ENCODE results near the gene BLID.
A peak's percentile ranks its signal among the peaks of the same experiment; 100 is the strongest.

The BLID gene

GRCh38 chr11:122127020-122127419 is 11.0 kb upstream of the BLID start:
- no peaks in the 10 kb centered on the region for H3K36me3 ChIP-seq (replicated peaks)
- H3K27me3 ChIP-seq (ENCODE audit: low read depth), result no peaks in the 10 kb centered on the region
- in situ Hi-C loops (cut with MboI; ENCODE audit: low sequenced_read_pairs), result no loop called here
- no peaks in the 10 kb centered on the region for H3K9me3 ChIP-seq
- no peaks in the 10 kb centered on the region; the same call in 1 of the 2 replicates for H3K4me1 ChIP-seq
- no peak for DNase-seq (ENCODE audit: low spot score in 2 of 2)
- no peak overlapping the region for H3K4me3 ChIP-seq

GRCh38 chr11:122126024-122126688 is 10.1 kb upstream of the BLID start:
- Histone ChIP-seq H3K27me3 (ENCODE audit: low read depth) (no peaks in the 10 kb centered on the region), H3K9me3 (no peaks in the 10 kb centered on the region), H3K4me1 (no peaks in the 10 kb centered on the region; the same call in 1 of the 2 replicates), H3K36me3 (replicated peaks) (no peaks in the 10 kb centered on the region), H3K4me3 (no peak overlapping the region)
- in situ Hi-C loops (cut with MboI; ENCODE audit: low sequenced_read_pairs), result no loop called here
- no peak for DNase-seq (ENCODE audit: low spot score in 2 of 2)

- Histone ChIP-seq H3K36me3 (replicated peaks) (no peaks in the 10 kb centered on the region), H3K4me1 (0 out of 2 replicates have a peak, but pooled peaks cover 5% of the 10 kb centered on the region), H3K9me3 (no peaks in the 10 kb centered on the region), H3K27me3 (ENCODE audit: low read depth) (no peaks in the 10 kb centered on the region), H3K4me3 (no peak overlapping the region)
- no peak for DNase-seq (ENCODE audit: low spot score in 2 of 2)
- in situ Hi-C loops (cut with MboI; ENCODE audit: low sequenced_read_pairs), result loop anchor here (25.0 kb wide), 1 partner anchor 461 kb away; no protein-coding TSS in a partner anchor
These were observed 7.4 kb upstream of the BLID start for GRCh38 chr11:122123263-122123929.

- Histone ChIP-seq H3K4me3 (no peak overlapping the region), H3K36me3 (replicated peaks) (no peaks in the 10 kb centered on the region), H3K9me3 (no peaks in the 10 kb centered on the region), H3K4me1 (0 out of 2 replicates have a peak, but pooled peaks cover 5% of the 10 kb centered on the region), H3K27me3 (ENCODE audit: low read depth) (no peaks in the 10 kb centered on the region)
- in situ Hi-C loops (cut with MboI; ENCODE audit: low sequenced_read_pairs), result loop anchor here (25.0 kb wide), 1 partner anchor 460 kb away; no protein-coding TSS in a partner anchor
- no peak for DNase-seq (ENCODE audit: low spot score in 2 of 2)
These were observed 6.2 kb upstream of the BLID start for GRCh38 chr11:122122179-122122578.

GRCh38 chr11:122120096-122120495 is 4.1 kb upstream of the BLID start:
- no peak for DNase-seq (ENCODE audit: low spot score in 2 of 2)
- peaks cover 9% of the 10 kb centered on the region for H3K4me1 ChIP-seq
- H3K4me3 ChIP-seq, result no peak overlapping the region
- H3K27me3 ChIP-seq (ENCODE audit: low read depth), result no peaks in the 10 kb centered on the region
- H3K36me3 ChIP-seq (replicated peaks), result no peaks in the 10 kb centered on the region
- in situ Hi-C loops (cut with MboI; ENCODE audit: low sequenced_read_pairs), result loop anchor here (25.0 kb wide), 1 partner anchor 458 kb away; no protein-coding TSS in a partner anchor
- no peaks in the 10 kb centered on the region for H3K9me3 ChIP-seq

GRCh38 chr11:122116591-122116990 is 576 bp upstream of the BLID start:
- no peak overlapping the region for H3K4me3 ChIP-seq
- in situ Hi-C loops (cut with MboI; ENCODE audit: low sequenced_read_pairs), result loop anchor here (25.0 kb wide), 1 partner anchor 454 kb away; no protein-coding TSS in a partner anchor
- no peaks in the 10 kb centered on the region for H3K9me3 ChIP-seq
- no peak for DNase-seq (ENCODE audit: low spot score in 2 of 2)
- H3K36me3 ChIP-seq (replicated peaks), result no peaks in the 10 kb centered on the region
- H3K4me1 ChIP-seq, result peaks cover 16% of the 10 kb centered on the region
- no peaks in the 10 kb centered on the region for H3K27me3 ChIP-seq (ENCODE audit: low read depth)

GRCh38 chr11:122114976-122115375 is 1.0 kb downstream of the BLID start:
- DNase-seq (ENCODE audit: low spot score in 2 of 2), result peak in 1 of 2 experiments; percentile 29
- H3K4me1 ChIP-seq, result peaks cover 12% of the 10 kb centered on the region
- H3K9me3 ChIP-seq, result no peaks in the 10 kb centered on the region
- no peak overlapping the region for H3K4me3 ChIP-seq
- H3K36me3 ChIP-seq (replicated peaks), result no peaks in the 10 kb centered on the region
- no peaks in the 10 kb centered on the region for H3K27me3 ChIP-seq (ENCODE audit: low read depth)
- in situ Hi-C loops (cut with MboI; ENCODE audit: low sequenced_read_pairs), result loop anchor here (25.0 kb wide), 1 partner anchor 453 kb away; no protein-coding TSS in a partner anchor

- in situ Hi-C loops (cut with MboI; ENCODE audit: low sequenced_read_pairs), result loop anchor here (25.0 kb wide), 1 partner anchor 452 kb away; no protein-coding TSS in a partner anchor
- Histone ChIP-seq H3K4me1 (peaks cover 11% of the 10 kb centered on the region), H3K27me3 (ENCODE audit: low read depth) (no peaks in the 10 kb centered on the region), H3K36me3 (replicated peaks) (no peaks in the 10 kb centered on the region), H3K4me3 (no peak overlapping the region), H3K9me3 (no peaks in the 10 kb centered on the region)
- DNase-seq (ENCODE audit: low spot score in 2 of 2), result peak in 1 of 2 experiments; percentile 21
These were observed 1.9 kb downstream of the BLID start for GRCh38 chr11:122113836-122114825.

- in situ Hi-C loops (cut with MboI; ENCODE audit: low sequenced_read_pairs), result loop anchor here (25.0 kb wide), 1 partner anchor 450 kb away; no protein-coding TSS in a partner anchor
- Histone ChIP-seq H3K4me3 (no peak overlapping the region), H3K4me1 (peaks cover 11% of the 10 kb centered on the region), H3K9me3 (no peaks in the 10 kb centered on the region), H3K27me3 (ENCODE audit: low read depth) (no peaks in the 10 kb centered on the region; the same call in 1 of the 2 replicates), H3K36me3 (replicated peaks) (no peaks in the 10 kb centered on the region)
- no peak for DNase-seq (ENCODE audit: low spot score in 2 of 2)
These were observed 3.3 kb downstream of the BLID start for GRCh38 chr11:122112470-122113365.

GRCh38 chr11:122109932-122110331 is 6.1 kb downstream of the BLID start:
- DNase-seq (ENCODE audit: low spot score in 2 of 2), result no peak
- Histone ChIP-seq H3K4me1 (peaks cover 6% of the 10 kb centered on the region), H3K36me3 (replicated peaks) (no peaks in the 10 kb centered on the region), H3K9me3 (no peaks in the 10 kb centered on the region), H3K4me3 (no peak overlapping the region), H3K27me3 (ENCODE audit: low read depth) (peaks cover 2% of the 10 kb centered on the region; the same call in 1 of the 2 replicates)
- in situ Hi-C loops (cut with MboI; ENCODE audit: low sequenced_read_pairs), result loop anchor here (25.0 kb wide), 1 partner anchor 448 kb away; no protein-coding TSS in a partner anchor

GRCh38 chr11:122108828-122109227 is 7.2 kb downstream of the BLID start:
- H3K4me1 ChIP-seq, result no peaks in the 10 kb centered on the region
- in situ Hi-C loops (cut with MboI; ENCODE audit: low sequenced_read_pairs), result loop anchor here (25.0 kb wide), 1 partner anchor 447 kb away; no protein-coding TSS in a partner anchor
- no peaks in the 10 kb centered on the region for H3K36me3 ChIP-seq (replicated peaks)
- H3K4me3 ChIP-seq, result no peak overlapping the region
- H3K27me3 ChIP-seq (ENCODE audit: low read depth), result peaks cover 11% of the 10 kb centered on the region
- no peaks in the 10 kb centered on the region for H3K9me3 ChIP-seq
- no peak for DNase-seq (ENCODE audit: low spot score in 2 of 2)

GRCh38 chr11:122108192-122108799 is 7.7 kb downstream of the BLID start:
- DNase-seq (ENCODE audit: low spot score in 2 of 2), result peak in 1 of 2 experiments; percentile 74
- Histone ChIP-seq H3K9me3 (no peaks in the 10 kb centered on the region), H3K4me1 (no peaks in the 10 kb centered on the region), H3K4me3 (no peak overlapping the region), H3K36me3 (replicated peaks) (no peaks in the 10 kb centered on the region), H3K27me3 (ENCODE audit: low read depth) (peaks cover 16% of the 10 kb centered on the region)
- in situ Hi-C loops (cut with MboI; ENCODE audit: low sequenced_read_pairs), result loop anchor here (25.0 kb wide), 1 partner anchor 446 kb away; no protein-coding TSS in a partner anchor

All from HAP-1 (cell line).